Measurements from ENCODE around the gene PLXND1.

Gene PLXND1

GRCh38 chr3:129584631-129585030 is 21.8 kb downstream of the PLXND1 start:
- DNase-seq (ENCODE audit: low read depth): no peak

GRCh38 chr3:129583289-129583688 is 23.2 kb downstream of the PLXND1 start:
- DNase-seq (ENCODE audit: low read depth): no peak

- no peak for DNase-seq (ENCODE audit: low read depth)
Measured at GRCh38 chr3:129582799-129583198, 23.7 kb downstream of the PLXND1 start.

- no peak for DNase-seq (ENCODE audit: low read depth)
Measured at GRCh38 chr3:129581623-129582022, 24.9 kb downstream of the PLXND1 start.

- no peak for DNase-seq (ENCODE audit: low read depth)
Measured at GRCh38 chr3:129579991-129580390, 26.5 kb downstream of the PLXND1 start.

- no peak for DNase-seq (ENCODE audit: low read depth)
Measured at GRCh38 chr3:129577925-129578786, 28.3 kb downstream of the PLXND1 start.

GRCh38 chr3:129577366-129577765 is 29.1 kb downstream of the PLXND1 start:
- no peak for DNase-seq (ENCODE audit: low read depth)

- DNase-seq (ENCODE audit: low read depth): peak; percentile 37
Measured at GRCh38 chr3:129576514-129577352, 29.7 kb downstream of the PLXND1 start.

GRCh38 chr3:129575997-129576384 is 30.5 kb downstream of the PLXND1 start:
- no peak for DNase-seq (ENCODE audit: low read depth)

GRCh38 chr3:129575233-129575996 is 31.1 kb downstream of the PLXND1 start:
- no peak for DNase-seq (ENCODE audit: low read depth)

GRCh38 chr3:129574206-129574605 is 32.3 kb downstream of the PLXND1 start:
- no peak for DNase-seq (ENCODE audit: low read depth)

- no peak for DNase-seq (ENCODE audit: low read depth)
Measured at GRCh38 chr3:129573493-129573892, 33.0 kb downstream of the PLXND1 start.

GRCh38 chr3:129572603-129573002 is 33.9 kb downstream of the PLXND1 start:
- DNase-seq (ENCODE audit: low read depth): no peak

- no peak for DNase-seq (ENCODE audit: low read depth)
Measured at GRCh38 chr3:129571605-129572547, 34.6 kb downstream of the PLXND1 start.

- DNase-seq (ENCODE audit: low read depth): no peak
Measured at GRCh38 chr3:129569856-129570255, 36.6 kb downstream of the PLXND1 start.

- DNase-seq (ENCODE audit: low read depth): no peak
Measured at GRCh38 chr3:129567939-129568338, 38.5 kb downstream of the PLXND1 start.

GRCh38 chr3:129567176-129567705 is 39.2 kb downstream of the PLXND1 start:
- DNase-seq (ENCODE audit: low read depth): no peak

GRCh38 chr3:129565902-129566301 is 40.6 kb downstream of the PLXND1 start:
- DNase-seq (ENCODE audit: low read depth): no peak

- DNase-seq (ENCODE audit: low read depth): no peak
Measured at GRCh38 chr3:129564981-129565644, 41.4 kb downstream of the PLXND1 start.

- no peak for DNase-seq (ENCODE audit: low read depth)
Measured at GRCh38 chr3:129563850-129564535, 42.5 kb downstream of the PLXND1 start.

Data from stimulated activated CD8-positive, alpha-beta memory T cell treated with anti-CD3 and anti-CD28 coated beads, Interleukin-12 subunit alpha, Interleukin-12 subunit beta, amount 100 ng/mL, for 4 hours (primary cell).